GM18502 (cell line): ENCODE measurements around the gene RUNX2.
"Not testable (repeated sequence)": the region's sequence is repeated elsewhere in the genome, so short reads cannot be mapped to it uniquely, and the experiment has no call there.

Source experiments
- ATAC-seq: cut with Tn5 transposase; IDR thresholded peaks from one replicate; pipeline ENCODE4 v1.9.1; 2021; ENCODE audit warnings: mild to moderate bottlenecking; ENCODE audit not compliant: unreplicated experiment, poor library complexity

Gene RUNX2

GRCh38 chr6:45327956-45328522, at the start of gene RUNX2:
RUNX2 (plus strand) TSS chr6:45328330; CDS start chr6:45328727, 397 bp downstream.
- ATAC-seq, result no peak

DNA sequence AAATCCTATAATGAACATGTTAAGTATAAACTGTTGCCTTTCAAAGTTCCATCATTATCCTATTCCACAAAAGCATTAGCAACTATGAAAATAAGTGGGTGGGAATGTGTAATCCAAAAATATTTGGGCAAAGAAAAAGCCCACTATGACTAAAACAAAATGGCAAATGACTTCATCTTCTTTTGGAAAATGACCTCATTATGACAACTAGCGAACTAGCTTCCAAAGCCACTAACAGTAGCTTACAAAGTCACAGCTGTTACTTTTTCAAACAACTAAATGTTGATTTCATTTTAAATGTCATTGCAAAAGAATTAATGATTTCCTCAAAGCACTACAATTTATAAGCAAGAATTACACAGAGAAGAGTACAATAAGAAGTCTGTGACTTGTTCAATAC, 49.8 kb upstream of the RUNX2 start:
- ATAC-seq, result no peak

- not testable (repeated sequence) for ATAC-seq
Measured at GRCh38 chr6:45286707-45287106, 41.4 kb upstream of the RUNX2 start.

DNA sequence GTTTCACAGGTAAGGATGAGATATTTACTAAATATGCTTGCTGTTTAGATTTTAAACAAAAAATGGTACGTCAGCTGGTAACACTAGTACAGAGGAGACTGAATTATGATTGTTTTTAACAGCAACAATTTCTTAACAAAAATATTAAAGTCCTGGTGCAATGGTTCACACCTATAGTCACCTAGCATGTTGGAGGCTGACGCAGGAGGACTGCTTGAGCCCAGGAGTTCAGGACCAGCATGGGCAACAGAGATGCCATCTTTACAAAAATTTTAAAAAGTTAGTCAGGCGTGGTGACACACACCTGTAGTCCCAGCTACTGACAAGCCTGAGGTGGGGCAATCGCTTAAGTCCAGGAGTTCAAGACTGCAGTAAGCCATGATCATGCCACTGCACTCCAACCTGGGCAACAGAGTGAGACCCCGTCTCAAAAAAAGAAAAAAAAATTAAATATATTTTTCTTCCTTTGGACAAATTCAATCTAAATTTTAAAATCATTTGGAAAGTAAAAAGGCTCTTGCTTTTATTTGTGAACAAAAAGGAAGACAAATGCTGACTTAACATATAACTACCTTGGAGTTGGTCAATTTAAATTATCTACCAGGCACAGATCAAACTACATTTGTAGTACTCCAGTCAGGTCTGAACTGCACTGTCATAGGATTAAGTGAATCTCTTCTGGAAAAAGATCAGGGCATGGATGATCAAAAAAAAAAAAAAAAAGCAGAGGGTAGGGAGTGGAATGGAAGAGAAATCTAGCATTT, 38.2 kb upstream of the RUNX2 start:
- no peak for ATAC-seq

- no peak for ATAC-seq
Measured at GRCh38 chr6:45293306-45293705, 34.8 kb upstream of the RUNX2 start.

- ATAC-seq, result peak; percentile 50
Measured at GRCh38 chr6:45294065-45294701, 33.9 kb upstream of the RUNX2 start.

- no peak for ATAC-seq
Measured at GRCh38 chr6:45297320-45297719, 30.8 kb upstream of the RUNX2 start.

DNA sequence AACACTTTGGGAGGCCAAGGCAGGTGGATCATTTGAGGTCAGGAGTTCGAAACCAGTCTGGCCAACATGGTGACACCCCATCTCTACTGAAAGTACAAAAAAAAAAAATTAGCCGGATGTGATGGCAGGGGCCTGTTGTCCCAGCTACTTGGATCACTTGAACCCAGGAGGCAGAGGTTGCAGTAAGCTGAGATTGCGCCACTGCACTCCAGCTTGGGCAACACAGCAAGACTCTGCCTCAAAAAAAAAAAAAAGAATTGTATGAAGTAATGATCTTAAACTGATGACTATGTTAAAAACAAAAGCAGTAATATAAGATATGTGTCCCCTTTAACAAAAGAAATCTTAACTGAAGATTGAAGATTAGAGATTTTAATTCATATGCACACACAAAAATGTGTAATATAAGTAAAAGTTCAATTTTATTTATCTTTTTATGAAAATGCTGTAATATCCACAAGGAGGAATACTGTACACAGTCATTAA, 29.0 kb upstream of the RUNX2 start:
- ATAC-seq, result no peak

DNA sequence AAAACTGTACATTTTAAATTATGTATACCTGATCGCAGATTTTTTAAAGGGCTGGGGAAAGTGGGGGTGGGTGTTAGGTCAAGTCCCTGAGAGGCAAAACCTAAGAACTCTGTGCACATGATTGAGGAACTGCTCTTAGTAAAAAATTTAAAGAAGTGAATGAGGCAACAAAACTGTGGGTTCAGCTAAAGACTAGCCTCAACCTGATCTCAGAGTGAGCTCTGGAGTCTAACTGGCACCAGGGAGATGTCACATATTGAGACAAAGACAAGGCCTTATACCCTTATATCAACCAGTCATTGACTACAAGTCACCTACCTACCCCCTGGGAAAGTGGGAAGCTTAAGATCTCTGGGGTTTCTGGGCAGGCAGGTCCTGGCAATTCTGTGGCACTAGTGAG, 27.4 kb upstream of the RUNX2 start:
- no peak for ATAC-seq

- ATAC-seq, result no peak
Measured at GRCh38 chr6:45301348-45302142, 26.6 kb upstream of the RUNX2 start.

GRCh38 chr6:45302832-45303231, 25.3 kb upstream of the RUNX2 start:
- ATAC-seq, result no peak

GRCh38 chr6:45305546-45305945, 22.6 kb upstream of the RUNX2 start:
- no peak for ATAC-seq

- ATAC-seq, result no peak
Measured at GRCh38 chr6:45310118-45310788, 17.9 kb upstream of the RUNX2 start.

DNA sequence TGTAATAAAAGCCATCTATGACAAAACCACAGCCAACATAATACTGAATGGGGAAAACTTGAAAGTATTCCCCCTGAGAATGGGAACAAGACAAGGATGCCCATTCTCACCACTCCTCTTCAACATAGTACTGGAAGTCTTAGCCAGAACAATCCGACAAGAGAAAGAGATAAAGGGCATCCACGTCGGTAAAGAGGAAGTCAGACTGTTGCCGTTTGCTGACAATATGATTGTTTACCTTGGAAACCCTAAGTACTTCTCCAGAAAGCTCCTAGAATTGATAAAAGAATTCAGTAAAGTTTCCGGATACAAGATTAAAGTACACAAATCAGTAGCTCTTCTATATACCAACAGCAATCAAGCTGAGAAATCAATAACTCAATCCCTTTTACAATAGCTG, 14.0 kb upstream of the RUNX2 start:
- ATAC-seq, result no peak

- ATAC-seq, result no peak
Measured at GRCh38 chr6:45320349-45320748, 7.8 kb upstream of the RUNX2 start.

DNA sequence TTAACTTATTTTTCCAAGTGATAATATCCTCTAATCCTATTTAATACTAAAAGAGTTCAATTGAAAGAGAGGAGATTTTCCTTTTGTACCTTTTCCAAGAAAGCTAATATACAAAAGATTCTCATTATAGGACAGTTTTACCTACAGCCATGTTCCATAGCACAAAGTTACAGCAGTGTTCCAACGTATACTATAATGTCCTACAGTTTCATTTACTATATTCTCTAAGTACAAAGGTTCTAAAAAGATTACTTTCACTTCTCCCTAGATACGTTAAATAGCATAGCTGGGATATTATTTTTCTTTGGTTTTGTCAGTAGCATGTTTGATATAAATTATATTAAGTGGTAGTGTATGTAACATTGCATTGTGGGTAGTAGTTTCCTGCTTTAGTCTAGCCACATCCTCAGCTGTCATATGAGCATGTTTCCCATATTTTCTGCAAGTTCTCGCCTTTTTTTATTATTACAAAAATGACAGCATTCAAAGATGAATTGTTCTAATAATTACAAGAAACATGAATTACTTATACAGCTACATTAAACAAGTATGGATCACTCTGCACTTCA, 4.4 kb upstream of the RUNX2 start:
- ATAC-seq, result no peak

GRCh38 chr6:45326698-45327417, 1.3 kb upstream of the RUNX2 start:
- ATAC-seq, result no peak

DNA sequence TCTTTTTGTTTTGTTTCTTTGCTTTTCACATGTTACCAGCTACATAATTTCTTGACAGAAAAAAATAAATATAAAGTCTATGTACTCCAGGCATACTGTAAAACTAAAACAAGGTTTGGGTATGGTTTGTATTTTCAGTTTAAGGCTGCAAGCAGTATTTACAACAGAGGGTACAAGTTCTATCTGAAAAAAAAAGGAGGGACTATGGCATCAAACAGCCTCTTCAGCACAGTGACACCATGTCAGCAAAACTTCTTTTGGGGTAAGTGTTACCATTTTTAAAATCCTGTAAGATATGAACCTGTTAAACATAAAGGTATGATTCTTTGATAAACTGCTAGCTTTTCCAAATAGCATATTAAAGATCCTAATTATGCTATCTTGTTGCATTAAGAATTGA, 393 bp downstream of the RUNX2 start:
- ATAC-seq, result no peak

GRCh38 chr6:45344900-45345299, 16.8 kb downstream of the RUNX2 start:
- no peak for ATAC-seq
